ENCODE measurements around the gene CAMK1D. TPM values are rescaled to one million over a fixed set of nuclear protein-coding genes. Genes with fewer than 3 reads are reported as not detected.

The CAMK1D gene
- total RNA-seq, 4 donors from 2014 or later = 8.8 to 17.8 (median 13.9) TPM

- TF ChIP-seq CTCF (IDR thresholded peaks at IDR 0.05; ENCODE audit: low read depth) = no peak
Observed at GRCh38 chr10:12322583-12323131, 26.7 kb upstream of the CAMK1D start.

GRCh38 chr10:12324530-12324929 lies 24.8 kb upstream of the CAMK1D start:
- TF ChIP-seq CTCF (IDR thresholded peaks at IDR 0.05; ENCODE audit: low read depth) = no peak

GRCh38 chr10:12327074-12327473 lies 22.3 kb upstream of the CAMK1D start:
- TF ChIP-seq CTCF (IDR thresholded peaks at IDR 0.05; ENCODE audit: low read depth) = no peak

GRCh38 chr10:12327476-12327875 lies 21.9 kb upstream of the CAMK1D start:
- no peak for TF ChIP-seq CTCF (IDR thresholded peaks at IDR 0.05; ENCODE audit: low read depth)

- TF ChIP-seq CTCF (IDR thresholded peaks at IDR 0.05; ENCODE audit: low read depth) = no peak
Observed at GRCh38 chr10:12332572-12333379, 16.6 kb upstream of the CAMK1D start.

- no peak for TF ChIP-seq CTCF (IDR thresholded peaks at IDR 0.05; ENCODE audit: low read depth)
Observed at GRCh38 chr10:12333380-12334185, 15.8 kb upstream of the CAMK1D start.

GRCh38 chr10:12334186-12334530 lies 15.2 kb upstream of the CAMK1D start:
- TF ChIP-seq CTCF (IDR thresholded peaks at IDR 0.05; ENCODE audit: low read depth) = no peak
